Kidney epithelial cell (primary cell): Measurements from ENCODE around the gene TET2. TPM values are rescaled to one million over a fixed set of nuclear protein-coding genes. Genes with fewer than 3 reads are reported as not detected.

Experiments used
- DNase-seq: peaks from one replicate; pipeline ENCODE4 v3.0.0-alpha.2; 2010; ENCODE audit warnings: low read depth
- H3K27me3 ChIP-seq: 2 replicates; pipeline ENCODE4 v1.6.0; 2011; ENCODE audit warnings: low read length; ENCODE audit not compliant: control insufficient read depth, insufficient read depth
- H3K36me3 ChIP-seq: 2 replicates; pipeline ENCODE4 v1.5.1; 2011; ENCODE audit warnings: low read length; ENCODE audit not compliant: control insufficient read depth, insufficient read depth
- H3K4me3 ChIP-seq: 2 replicates; pipeline ENCODE4 v1.5.1; 2011; ENCODE audit warnings: low read depth, mild to moderate bottlenecking, control low read depth, low read length
- CTCF ChIP-seq: IDR thresholded peaks from 2 replicates; pipeline ENCODE4 v1.5.1; 2011; ENCODE audit warnings: mild to moderate bottlenecking, moderate library complexity, low read length, control low read depth, inconsistent platforms; ENCODE audit not compliant: insufficient read depth, poor library complexity, severe bottlenecking
- total RNA-seq: library from RNA; depleted of rRNA; stranded (reverse); fragments of >200 nt; gene quantifications from 2 replicates; pipeline ENCODE4 v1.2.3, GENCODE V29; 2015

Gene TET2
- total RNA-seq, 1 donor from 2014 or later: 10.4 TPM

- DNase-seq: no peak
- TF ChIP-seq CTCF: no peak
These were observed 12.7 kb upstream of the TET2 start for GRCh38 chr4:105133976-105134375.

GRCh38 chr4:105135785-105136184 lies 10.9 kb upstream of the TET2 start:
- Histone ChIP-seq H3K36me3 (no peaks in the 10 kb centered on the region), H3K27me3 (no peaks in the 10 kb centered on the region), H3K4me3 (no peak overlapping the region)
- no peak for DNase-seq
- TF ChIP-seq CTCF: no peak

More at GRCh38 chr4:105133976-105134375, 12.7 kb upstream of the TET2 start:
- Histone ChIP-seq H3K36me3 (no peaks in the 10 kb centered on the region), H3K27me3 (no peaks in the 10 kb centered on the region), H3K4me3 (no peak overlapping the region)

GRCh38 chr4:105137121-105137875 lies 9.4 kb upstream of the TET2 start:
- Histone ChIP-seq H3K4me3 (no peak overlapping the region), H3K36me3 (no peaks in the 10 kb centered on the region), H3K27me3 (no peaks in the 10 kb centered on the region)
- no peak for TF ChIP-seq CTCF
- DNase-seq: no peak

- H3K27me3 ChIP-seq: no peaks in the 10 kb centered on the region
- TF ChIP-seq CTCF: no peak
- no peak overlapping the region for H3K4me3 ChIP-seq
- H3K36me3 ChIP-seq: no peaks in the 10 kb centered on the region
- no peak for DNase-seq
These were observed 7.0 kb upstream of the TET2 start for GRCh38 chr4:105139646-105140045.

- DNase-seq: no peak
- H3K36me3 ChIP-seq: no peaks in the 10 kb centered on the region
- H3K27me3 ChIP-seq: no peaks in the 10 kb centered on the region
- TF ChIP-seq CTCF: peak; percentile 62
- no peak overlapping the region for H3K4me3 ChIP-seq
These were observed 5.8 kb upstream of the TET2 start for GRCh38 chr4:105140684-105141490.
